ENCODE results near the gene C1QC.

C1QC gene

GRCh38 chr1:22616571-22616970, 26.9 kb upstream of the C1QC start:
- Histone ChIP-seq H3K9me3 (ENCODE audit: control insufficient read depth in 5 of 5, low read length in 5 of 5) (no peaks in the 10 kb centered on the region), H3K4me3 (ENCODE audit: low read depth in 1 of 5, low read length in 5 of 5) (no peak overlapping the region), H3K27ac (ENCODE audit: low read depth, low read length) (no peak overlapping the region), H3K9ac (ENCODE audit: low read length in 5 of 5) (no peak overlapping the region), H3K4me1 (ENCODE audit: control insufficient read depth in 5 of 5, insufficient read depth in 5 of 5, low read length in 5 of 5) (no peaks in the 10 kb centered on the region), H3K36me3 (ENCODE audit: control insufficient read depth in 5 of 5, insufficient read depth in 5 of 5, low read length in 5 of 5) (no peaks in the 10 kb centered on the region), H3K27me3 (ENCODE audit: control insufficient read depth in 5 of 5, insufficient read depth in 4 of 5, low read length in 5 of 5) (peaks cover 37 to 73% (median 66%) of the 10 kb centered on the region in 5 donors)

- Histone ChIP-seq H3K4me1 (ENCODE audit: control insufficient read depth in 5 of 5, insufficient read depth in 5 of 5, low read length in 5 of 5) (no peaks in the 10 kb centered on the region), H3K9ac (ENCODE audit: low read length in 5 of 5) (no peak overlapping the region), H3K9me3 (ENCODE audit: control insufficient read depth in 5 of 5, low read length in 5 of 5) (no peaks in the 10 kb centered on the region), H3K36me3 (ENCODE audit: control insufficient read depth in 5 of 5, insufficient read depth in 5 of 5, low read length in 5 of 5) (no peaks in the 10 kb centered on the region), H3K27ac (ENCODE audit: low read depth, low read length) (no peak overlapping the region), H3K4me3 (ENCODE audit: low read depth in 1 of 5, low read length in 5 of 5) (no peak overlapping the region), H3K27me3 (ENCODE audit: control insufficient read depth in 5 of 5, insufficient read depth in 4 of 5, low read length in 5 of 5) (peaks cover 44 to 70% (median 66%) of the 10 kb centered on the region in 5 donors)
Observed at GRCh38 chr1:22618056-22618455, 25.4 kb upstream of the C1QC start.

GRCh38 chr1:22619252-22619651, 24.2 kb upstream of the C1QC start:
- Histone ChIP-seq H3K27ac (ENCODE audit: low read depth, low read length) (no peak overlapping the region), H3K4me3 (ENCODE audit: low read depth in 1 of 5, low read length in 5 of 5) (no peak overlapping the region), H3K36me3 (ENCODE audit: control insufficient read depth in 5 of 5, insufficient read depth in 5 of 5, low read length in 5 of 5) (no peaks in the 10 kb centered on the region), H3K9ac (ENCODE audit: low read length in 5 of 5) (no peak overlapping the region), H3K27me3 (ENCODE audit: control insufficient read depth in 5 of 5, insufficient read depth in 4 of 5, low read length in 5 of 5) (peaks cover 37 to 61% (median 54%) of the 10 kb centered on the region in 5 donors), H3K9me3 (ENCODE audit: control insufficient read depth in 5 of 5, low read length in 5 of 5) (no peaks in the 10 kb centered on the region), H3K4me1 (ENCODE audit: control insufficient read depth in 5 of 5, insufficient read depth in 5 of 5, low read length in 5 of 5) (no peaks in the 10 kb centered on the region)

GRCh38 chr1:22619798-22620197, 23.6 kb upstream of the C1QC start:
- Histone ChIP-seq H3K9ac (ENCODE audit: low read length in 5 of 5) (no peak overlapping the region), H3K36me3 (ENCODE audit: control insufficient read depth in 5 of 5, insufficient read depth in 5 of 5, low read length in 5 of 5) (no peaks in the 10 kb centered on the region), H3K9me3 (ENCODE audit: control insufficient read depth in 5 of 5, low read length in 5 of 5) (no peaks in the 10 kb centered on the region), H3K27ac (ENCODE audit: low read depth, low read length) (no peak overlapping the region), H3K4me1 (ENCODE audit: control insufficient read depth in 5 of 5, insufficient read depth in 5 of 5, low read length in 5 of 5) (no peaks in the 10 kb centered on the region), H3K27me3 (ENCODE audit: control insufficient read depth in 5 of 5, insufficient read depth in 4 of 5, low read length in 5 of 5) (peaks cover 38 to 60% (median 52%) of the 10 kb centered on the region in 5 donors), H3K4me3 (ENCODE audit: low read depth in 1 of 5, low read length in 5 of 5) (no peak overlapping the region)

GRCh38 chr1:22621761-22622160, 21.7 kb upstream of the C1QC start:
- Histone ChIP-seq H3K9ac (ENCODE audit: low read length in 5 of 5) (no peak overlapping the region), H3K36me3 (ENCODE audit: control insufficient read depth in 5 of 5, insufficient read depth in 5 of 5, low read length in 5 of 5) (no peaks in the 10 kb centered on the region), H3K27ac (ENCODE audit: low read depth, low read length) (no peak overlapping the region), H3K4me1 (ENCODE audit: control insufficient read depth in 5 of 5, insufficient read depth in 5 of 5, low read length in 5 of 5) (no peaks in the 10 kb centered on the region), H3K27me3 (ENCODE audit: control insufficient read depth in 5 of 5, insufficient read depth in 4 of 5, low read length in 5 of 5) (peaks cover 46 to 66% (median 55%) of the 10 kb centered on the region in 5 donors), H3K9me3 (ENCODE audit: control insufficient read depth in 5 of 5, low read length in 5 of 5) (no peaks in the 10 kb centered on the region), H3K4me3 (ENCODE audit: low read depth in 1 of 5, low read length in 5 of 5) (no peak overlapping the region)

GRCh38 chr1:22625262-22625925, 18.0 kb upstream of the C1QC start:
- H3K4me1 ChIP-seq (ENCODE audit: control insufficient read depth in 5 of 5, insufficient read depth in 5 of 5, low read length in 5 of 5), result peaks cover 0 to 6% (median 0%) of the 10 kb centered on the region in 5 donors
- H3K36me3 ChIP-seq (ENCODE audit: control insufficient read depth in 5 of 5, insufficient read depth in 5 of 5, low read length in 5 of 5), result no peaks in the 10 kb centered on the region
- H3K27me3 ChIP-seq (ENCODE audit: control insufficient read depth in 5 of 5, insufficient read depth in 4 of 5, low read length in 5 of 5), result peaks cover 36 to 60% (median 46%) of the 10 kb centered on the region in 5 donors
- H3K9me3 ChIP-seq (ENCODE audit: control insufficient read depth in 5 of 5, low read length in 5 of 5), result no peaks in the 10 kb centered on the region
- no peak overlapping the region for H3K9ac ChIP-seq (ENCODE audit: low read length in 5 of 5)
- no peak overlapping the region for H3K27ac ChIP-seq (ENCODE audit: low read depth, low read length)
- no peak overlapping the region for H3K4me3 ChIP-seq (ENCODE audit: low read depth in 1 of 5, low read length in 5 of 5)

GRCh38 chr1:22626237-22627157, 16.9 kb upstream of the C1QC start:
- Histone ChIP-seq H3K4me3 (ENCODE audit: low read depth in 1 of 5, low read length in 5 of 5) (no peak overlapping the region), H3K4me1 (ENCODE audit: control insufficient read depth in 5 of 5, insufficient read depth in 5 of 5, low read length in 5 of 5) (peaks cover 0 to 6% (median 0%) of the 10 kb centered on the region in 5 donors), H3K27ac (ENCODE audit: low read depth, low read length) (no peak overlapping the region), H3K27me3 (ENCODE audit: control insufficient read depth in 5 of 5, insufficient read depth in 4 of 5, low read length in 5 of 5) (peaks cover 31 to 52% (median 42%) of the 10 kb centered on the region in 5 donors), H3K9me3 (ENCODE audit: control insufficient read depth in 5 of 5, low read length in 5 of 5) (no peaks in the 10 kb centered on the region), H3K36me3 (ENCODE audit: control insufficient read depth in 5 of 5, insufficient read depth in 5 of 5, low read length in 5 of 5) (no peaks in the 10 kb centered on the region), H3K9ac (ENCODE audit: low read length in 5 of 5) (no peak overlapping the region)

- Histone ChIP-seq H3K27me3 (ENCODE audit: control insufficient read depth in 5 of 5, insufficient read depth in 4 of 5, low read length in 5 of 5) (peaks cover 26 to 44% (median 36%) of the 10 kb centered on the region in 5 donors), H3K4me3 (ENCODE audit: low read depth in 1 of 5, low read length in 5 of 5) (no peak overlapping the region)
Observed at GRCh38 chr1:22627331-22627730, 16.1 kb upstream of the C1QC start.

GRCh38 chr1:22628698-22629444, 14.6 kb upstream of the C1QC start:
- Histone ChIP-seq H3K27me3 (ENCODE audit: control insufficient read depth in 5 of 5, insufficient read depth in 4 of 5, low read length in 5 of 5) (peaks cover 26 to 41% (median 32%) of the 10 kb centered on the region in 5 donors), H3K9me3 (ENCODE audit: control insufficient read depth in 5 of 5, low read length in 5 of 5) (no peaks in the 10 kb centered on the region), H3K4me3 (ENCODE audit: low read depth in 1 of 5, low read length in 5 of 5) (no peak overlapping the region), H3K36me3 (ENCODE audit: control insufficient read depth in 5 of 5, insufficient read depth in 5 of 5, low read length in 5 of 5) (no peaks in the 10 kb centered on the region), H3K27ac (ENCODE audit: low read depth, low read length) (no peak overlapping the region), H3K4me1 (ENCODE audit: control insufficient read depth in 5 of 5, insufficient read depth in 5 of 5, low read length in 5 of 5) (peaks cover 0 to 6% (median 0%) of the 10 kb centered on the region in 5 donors), H3K9ac (ENCODE audit: low read length in 5 of 5) (no peak overlapping the region)

More at GRCh38 chr1:22627331-22627730, 16.1 kb upstream of the C1QC start:
- Histone ChIP-seq H3K9ac (ENCODE audit: low read length in 5 of 5) (no peak overlapping the region), H3K36me3 (ENCODE audit: control insufficient read depth in 5 of 5, insufficient read depth in 5 of 5, low read length in 5 of 5) (no peaks in the 10 kb centered on the region), H3K4me1 (ENCODE audit: control insufficient read depth in 5 of 5, insufficient read depth in 5 of 5, low read length in 5 of 5) (peaks cover 0 to 6% (median 0%) of the 10 kb centered on the region in 5 donors), H3K9me3 (ENCODE audit: control insufficient read depth in 5 of 5, low read length in 5 of 5) (no peaks in the 10 kb centered on the region), H3K27ac (ENCODE audit: low read depth, low read length) (no peak overlapping the region)

Measured in subcutaneous abdominal adipose tissue (tissue), 5 donors.